ENCODE results near the gene ACBD6. TPM values are rescaled to one million over a fixed set of nuclear protein-coding genes. Genes with fewer than 3 reads are reported as not detected.

ACBD6 gene
- total RNA-seq, 4 donors from 2014 or later, result 33.3 to 44.0 (median 42.6) TPM

- 85% methylated on average over 4 of the region's 4 CpGs for WGBS
- Histone ChIP-seq H3K36me3 (peaks cover 0 to 10% (median 0%) of the 10 kb centered on the region in 4 donors), H3K4me3 (no peak overlapping the region), H3K4me1 (peaks cover 3 to 40% (median 36%) of the 10 kb centered on the region in 4 donors), H3K27me3 (no peaks in the 10 kb centered on the region), H3K9me3 (no peaks in the 10 kb centered on the region), H3K27ac (replicated peaks in 1 of 4) (no peak overlapping the region)
- no peak for DNase-seq (ENCODE audit: extremely low spot score)
- no peak for TF ChIP-seq POLR2A (IDR thresholded peaks at IDR 0.05; ENCODE audit: low read depth)
- intact Hi-C loops (cut with DNase I), result no loop called here
Measured at GRCh38 chr1:180498594-180498993, 3.8 kb downstream of the ACBD6 start.

GRCh38 chr1:180497826-180498225 lies 4.6 kb downstream of the ACBD6 start:
- Histone ChIP-seq H3K27ac (replicated peaks in 1 of 4) (no peak overlapping the region), H3K27me3 (no peaks in the 10 kb centered on the region), H3K9me3 (no peaks in the 10 kb centered on the region), H3K36me3 (peaks cover 0 to 14% (median 0%) of the 10 kb centered on the region in 4 donors), H3K4me1 (peaks cover 0 to 35% (median 30%) of the 10 kb centered on the region in 4 donors), H3K4me3 (no peak overlapping the region)
- no peak for TF ChIP-seq EP300 (IDR thresholded peaks at IDR 0.05)
- no peak for TF ChIP-seq POLR2A (IDR thresholded peaks at IDR 0.05; ENCODE audit: low read depth)
- TF ChIP-seq POLR2AphosphoS5 (IDR thresholded peaks at IDR 0.05), result no peak
- TF ChIP-seq CTCF (IDR thresholded peaks at IDR 0.05), result no peak
- WGBS, result 81% methylated on average over 3 of the region's 3 CpGs
- DNase-seq (ENCODE audit: extremely low spot score), result no peak
- intact Hi-C loops (cut with DNase I), result no loop called here

- intact Hi-C loops (cut with DNase I), result no loop called here
- H3K36me3 ChIP-seq, result peaks cover 0 to 34% (median 3%) of the 10 kb centered on the region in 4 donors
- H3K9me3 ChIP-seq, result no peaks in the 10 kb centered on the region
- 69% methylated on average over 2 of the region's 2 CpGs for WGBS
- H3K4me1 ChIP-seq, result peaks cover 0 to 9% (median 4%) of the 10 kb centered on the region in 4 donors
- no peak for DNase-seq (ENCODE audit: extremely low spot score)
- H3K27ac ChIP-seq (replicated peaks in 1 of 4), result no peak overlapping the region
- no peak overlapping the region for H3K4me3 ChIP-seq
- no peaks in the 10 kb centered on the region for H3K27me3 ChIP-seq
- no peak for TF ChIP-seq POLR2AphosphoS5 (IDR thresholded peaks at IDR 0.05)
- no peak for TF ChIP-seq EP300 (IDR thresholded peaks at IDR 0.05)
- TF ChIP-seq CTCF (IDR thresholded peaks at IDR 0.05), result no peak
- TF ChIP-seq POLR2A (IDR thresholded peaks at IDR 0.05; ENCODE audit: low read depth), result no peak
Measured at GRCh38 chr1:180494370-180494769, 8.0 kb downstream of the ACBD6 start.

- no peak overlapping the region for H3K4me3 ChIP-seq
- H3K27ac ChIP-seq (replicated peaks in 1 of 4), result no peak overlapping the region
- no peaks in the 10 kb centered on the region for H3K9me3 ChIP-seq
- intact Hi-C loops (cut with DNase I), result no loop called here
- H3K27me3 ChIP-seq, result no peaks in the 10 kb centered on the region
- no peak for TF ChIP-seq EP300 (IDR thresholded peaks at IDR 0.05)
- TF ChIP-seq POLR2A (IDR thresholded peaks at IDR 0.05; ENCODE audit: low read depth), result no peak
- no peak for TF ChIP-seq CTCF (IDR thresholded peaks at IDR 0.05)
- TF ChIP-seq POLR2AphosphoS5 (IDR thresholded peaks at IDR 0.05), result no peak
- no peak for DNase-seq (ENCODE audit: extremely low spot score)
- no peaks in the 10 kb centered on the region for H3K4me1 ChIP-seq
- H3K36me3 ChIP-seq, result peaks cover 0 to 54% (median 15%) of the 10 kb centered on the region in 4 donors
Measured at GRCh38 chr1:180489976-180490375, 12.4 kb downstream of the ACBD6 start.

- H3K4me1 ChIP-seq, result no peaks in the 10 kb centered on the region
- intact Hi-C loops (cut with DNase I), result no loop called here
- TF ChIP-seq EP300 (IDR thresholded peaks at IDR 0.05) (no peak), POLR2A (IDR thresholded peaks at IDR 0.05; ENCODE audit: low read depth) (no peak), CTCF (IDR thresholded peaks at IDR 0.05) (no peak), POLR2AphosphoS5 (IDR thresholded peaks at IDR 0.05) (no peak)
- H3K9me3 ChIP-seq, result no peaks in the 10 kb centered on the region
- H3K4me3 ChIP-seq, result no peak overlapping the region
- peaks cover 0 to 55% (median 15%) of the 10 kb centered on the region in 4 donors for H3K36me3 ChIP-seq
- no peak overlapping the region for H3K27ac ChIP-seq (replicated peaks in 1 of 4)
- 81% methylated on average over 2 of the region's 2 CpGs for WGBS
- no peaks in the 10 kb centered on the region for H3K27me3 ChIP-seq
- no peak for DNase-seq (ENCODE audit: extremely low spot score)
Measured at GRCh38 chr1:180489313-180489712, 13.1 kb downstream of the ACBD6 start.
